HepG2 (cell line): Measurements from ENCODE around the gene SCN8A. TPM values are rescaled to one million over a fixed set of nuclear protein-coding genes. Genes with fewer than 3 reads are reported as not detected.

ENCODE experiments used
- ATAC-seq: fragments of 200-7000 bp; cut with Tn5 transposase; 3 replicates; pipeline ENCODE4 v1.9.1; 2020; ENCODE audit warnings: mild to moderate bottlenecking, moderate library complexity
- BruUV-seq: library from RNA; stranded (reverse); fragments of 400-500 nt; replicated peaks from 2 replicates; lab custom pipeline; 2021; lab: Mats Ljungman, UMichigan
- CTCF ChIA-PET: fragments of 300-600 bp; formaldehyde crosslinking; extraction: SDS; loops from one replicate; lab custom pipeline; 2021; ENCODE audit warnings: low total read pairs, inconsistent platforms, low intra/inter-chr PET ratio; lab: Yijun Ruan, JAX
- POLR2A ChIA-PET: fragments of 350-600 bp; sonication (Branson Sonifier 250); formaldehyde crosslinking; loops from one replicate; lab custom pipeline; 2020; ENCODE audit warnings: antibody characterized with exemption, inconsistent platforms; lab: Yijun Ruan, JAX
- DNase-seq: peaks from one replicate; pipeline ENCODE4 v3.0.0-alpha.2; 2015; ENCODE audit warnings: low spot score
- FAIRE-seq: peaks from 3 replicates; lab custom pipeline; 2011; peaks lifted over from hg19 to GRCh38; lab: Jason Lieb, UNC
- H2AFZ ChIP-seq: one replicate; pipeline ENCODE4 v1.6.1; 2011; ENCODE audit warnings: low read length, inconsistent platforms
- H3K27ac ChIP-seq: fragments of 300-600 bp; 3 replicates; pipeline ENCODE4 v1.8.0; 2011; ENCODE audit warnings: mixed run types, mild to moderate bottlenecking, mixed read lengths, low read length, inconsistent platforms; ENCODE audit not compliant: insufficient read depth; ENCODE audit errors: extremely low read length
- H3K27me3 ChIP-seq, 2 experiments: fragments of 200-600 bp in 1 of 2; 2 replicates in 1 of 2; 3 replicates in 1 of 2; pipeline versions ENCODE4 v1.6.0 to v1.8.0; 2011; ENCODE audit warnings: low read length in 2 of 2, mild to moderate bottlenecking in 2 of 2, moderate library complexity in 2 of 2, inconsistent platforms in 1 of 2; ENCODE audit not compliant: insufficient read depth in 2 of 2, control insufficient read depth in 1 of 2
- H3K36me3 ChIP-seq, 2 experiments: fragments of 200-600 bp in 1 of 2; replicated peaks in 1 of 2; 2 replicates in 1 of 2; 3 replicates in 1 of 2; pipeline versions ENCODE4 v1.5.1 to v1.8.0; 2011; ENCODE audit warnings: low read length in 2 of 2, inconsistent platforms in 1 of 2; ENCODE audit not compliant: insufficient read depth in 2 of 2, control insufficient read depth in 1 of 2
- H3K4me1 ChIP-seq: 2 replicates; pipeline ENCODE4 v1.5.1; 2012; ENCODE audit warnings: low read length, inconsistent platforms; ENCODE audit not compliant: insufficient read depth
- H3K4me2 ChIP-seq: 2 replicates; pipeline ENCODE4 v1.6.0; 2011; ENCODE audit warnings: low read depth, low read length, inconsistent platforms
- H3K4me3 ChIP-seq, 3 experiments: fragments of 200-600 bp in 1 of 3; sonication (generic), shearing (Covaris generic) in 1 of 3; replicated peaks in 1 of 3; 2 replicates each; pipeline ENCODE4 v1.5.1; 2011 to 2016; ENCODE audit warnings: low read length in 3 of 3, inconsistent platforms in 2 of 3, low read depth in 2 of 3, mild to moderate bottlenecking in 2 of 3, control low read depth in 1 of 3, mixed read lengths in 1 of 3; ENCODE audit not compliant: insufficient read depth in 1 of 3
- H3K79me2 ChIP-seq: one replicate; pipeline ENCODE4 v1.6.1; 2011; ENCODE audit warnings: low read length, inconsistent platforms; ENCODE audit not compliant: insufficient read depth
- H3K9ac ChIP-seq: 2 replicates; pipeline ENCODE4 v1.6.0; 2011; ENCODE audit warnings: mild to moderate bottlenecking, low read depth, low read length, inconsistent platforms; ENCODE audit not compliant: insufficient read depth
- H3K9me3 ChIP-seq: 2 replicates; pipeline ENCODE4 v1.5.1; 2012; ENCODE audit warnings: mild to moderate bottlenecking, low read length
- H4K20me1 ChIP-seq: 2 replicates; pipeline ENCODE4 v1.6.0; 2011; ENCODE audit warnings: inconsistent platforms, mild to moderate bottlenecking, low read length, moderate library complexity; ENCODE audit not compliant: insufficient read depth
- RBM39 ChIP-seq: fragments of 200-400 bp; formaldehyde crosslinking; IDR thresholded peaks from one replicate; pipeline ENCODE4 v1.6.1; 2018; ENCODE audit warnings: antibody characterized with exemption, mild to moderate bottlenecking, low read depth, low read length; ENCODE audit not compliant: poor library complexity, severe bottlenecking
- ZNF530 ChIP-seq: sonication (generic); formaldehyde crosslinking; IDR thresholded peaks from 2 replicates; pipeline ENCODE4 v1.5.0; 2020; ENCODE audit warnings: low read depth, mild to moderate bottlenecking, missing genetic modification reagents
- WGBS: methylation state at CpG from one replicate; pipeline ENCODE4 v1.1.6; 2017; ENCODE audit warnings: low lambda C conversion rate; 5-methylcytosine and 5-hydroxymethylcytosine counted together
- in situ Hi-C: cut with HindIII; loops from 2 replicates; pipeline ENCODE4 v1.10.0; 2017; ENCODE audit warnings: low pct_unique_long_range_greater_than_20kb; ENCODE audit not compliant: extremely low pct_ligation_motif_present
- intact Hi-C: fragments of 100-400 bp; cut with micrococcal nuclease; formaldehyde crosslinking; loops from one replicate; pipeline ENCODE4 v1.10.0; 2022; ENCODE audit not compliant: unreplicated experiment
- polyA plus RNA-seq, 8 experiments: library from polyadenylated mRNA; depleted of rRNA in 3 of 8; stranded (reverse) in 7 of 8; unstranded in 1 of 8; fragments of >200 nt; fragmentation: Illumina TruSeq in 4 of 8; extraction: Trizol in 4 of 8; gene quantifications; 2 replicates each; pipeline versions ENCODE4 v1.2.1 to v1.2.3, GENCODE V29; 2011 to 2016; ENCODE audit warnings: low read depth in 4 of 8, missing spikeins in 1 of 8, mixed read lengths in 1 of 8; ENCODE audit not compliant: insufficient read depth in 1 of 8
- total RNA-seq, 5 experiments: library from RNA; depleted of rRNA; stranded (reverse); fragments of >200 nt; fragmentation: Illumina TruSeq; extraction: Trizol; gene quantifications; 2 replicates each; pipeline ENCODE4 v1.2.3, GENCODE V29; 2016; ENCODE audit warnings: low read depth in 1 of 5
- TF ChIP-seq, protein P1 (sequence below): sonication (generic); formaldehyde crosslinking; IDR thresholded peaks from 2 replicates; pipeline ENCODE4 v1.4.0; 2020; ENCODE audit warnings: mild to moderate bottlenecking, missing genetic modification reagents
- TF ChIP-seq, protein P2 (sequence below): sonication (generic); formaldehyde crosslinking; IDR thresholded peaks from 2 replicates; pipeline ENCODE4 v1.4.0; 2020; ENCODE audit warnings: missing genetic modification reagents, borderline replicate concordance
- TF ChIP-seq, protein P3 (sequence below): sonication (generic); formaldehyde crosslinking; IDR thresholded peaks from 2 replicates; pipeline ENCODE4 v1.5.0; 2020; ENCODE audit warnings: missing genetic modification reagents

The SCN8A gene
- total and polyA plus RNA-seq, 2 of the 13 experiments (the other 11 are each of a cell fraction or from before 2014, with no cell fraction given): 0.57 to 1.4 TPM

DNA sequence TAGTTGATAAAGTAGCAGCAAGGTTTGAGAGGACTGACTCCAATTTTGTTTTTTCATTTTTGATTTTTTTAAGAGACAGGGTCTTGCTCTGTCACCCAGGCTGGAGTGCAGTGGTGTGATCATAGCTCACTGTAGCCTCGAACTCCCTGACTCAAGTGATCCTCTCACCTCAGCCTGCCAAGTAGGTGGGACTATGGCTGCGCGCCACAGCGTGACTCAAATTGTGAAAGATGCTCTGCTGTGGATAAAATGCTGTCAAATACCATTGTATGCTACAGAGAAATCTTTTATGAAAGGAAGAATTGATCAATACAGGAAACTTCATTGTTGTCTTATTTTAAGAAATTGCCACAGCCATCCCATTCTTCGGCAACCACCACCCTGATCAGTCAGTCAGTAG is 48.3 kb downstream of the SCN8A start:
- no peak overlapping the region for H3K4me2 ChIP-seq
- ChIA-PET POLR2A (no interaction called here), CTCF (no interaction called here)
- whole genome bisulfite sequencing: 79% methylated on average over 5 of the region's 5 CpGs
- no peak overlapping the region for H3K4me3 ChIP-seq
- H3K27ac ChIP-seq: no peak overlapping the region
- DNase-seq (no peak), FAIRE-seq (no peak), ATAC-seq (no peak)
- TF ChIP-seq ZNF530 (CRISPR knock-in tag) (no peak), RBM39 (no peak)
- TF ChIP-seq, protein P1, sequence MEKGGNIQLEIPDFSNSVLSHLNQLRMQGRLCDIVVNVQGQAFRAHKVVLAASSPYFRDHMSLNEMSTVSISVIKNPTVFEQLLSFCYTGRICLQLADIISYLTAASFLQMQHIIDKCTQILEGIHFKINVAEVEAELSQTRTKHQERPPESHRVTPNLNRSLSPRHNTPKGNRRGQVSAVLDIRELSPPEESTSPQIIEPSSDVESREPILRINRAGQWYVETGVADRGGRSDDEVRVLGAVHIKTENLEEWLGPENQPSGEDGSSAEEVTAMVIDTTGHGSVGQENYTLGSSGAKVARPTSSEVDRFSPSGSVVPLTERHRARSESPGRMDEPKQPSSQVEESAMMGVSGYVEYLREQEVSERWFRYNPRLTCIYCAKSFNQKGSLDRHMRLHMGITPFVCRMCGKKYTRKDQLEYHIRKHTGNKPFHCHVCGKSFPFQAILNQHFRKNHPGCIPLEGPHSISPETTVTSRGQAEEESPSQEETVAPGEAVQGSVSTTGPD (CRISPR knock-in tag): no peak
- TF ChIP-seq, protein P2, sequence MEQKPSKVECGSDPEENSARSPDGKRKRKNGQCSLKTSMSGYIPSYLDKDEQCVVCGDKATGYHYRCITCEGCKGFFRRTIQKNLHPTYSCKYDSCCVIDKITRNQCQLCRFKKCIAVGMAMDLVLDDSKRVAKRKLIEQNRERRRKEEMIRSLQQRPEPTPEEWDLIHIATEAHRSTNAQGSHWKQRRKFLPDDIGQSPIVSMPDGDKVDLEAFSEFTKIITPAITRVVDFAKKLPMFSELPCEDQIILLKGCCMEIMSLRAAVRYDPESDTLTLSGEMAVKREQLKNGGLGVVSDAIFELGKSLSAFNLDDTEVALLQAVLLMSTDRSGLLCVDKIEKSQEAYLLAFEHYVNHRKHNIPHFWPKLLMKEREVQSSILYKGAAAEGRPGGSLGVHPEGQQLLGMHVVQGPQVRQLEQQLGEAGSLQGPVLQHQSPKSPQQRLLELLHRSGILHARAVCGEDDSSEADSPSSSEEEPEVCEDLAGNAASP: no peak
- TF ChIP-seq, protein P3, sequence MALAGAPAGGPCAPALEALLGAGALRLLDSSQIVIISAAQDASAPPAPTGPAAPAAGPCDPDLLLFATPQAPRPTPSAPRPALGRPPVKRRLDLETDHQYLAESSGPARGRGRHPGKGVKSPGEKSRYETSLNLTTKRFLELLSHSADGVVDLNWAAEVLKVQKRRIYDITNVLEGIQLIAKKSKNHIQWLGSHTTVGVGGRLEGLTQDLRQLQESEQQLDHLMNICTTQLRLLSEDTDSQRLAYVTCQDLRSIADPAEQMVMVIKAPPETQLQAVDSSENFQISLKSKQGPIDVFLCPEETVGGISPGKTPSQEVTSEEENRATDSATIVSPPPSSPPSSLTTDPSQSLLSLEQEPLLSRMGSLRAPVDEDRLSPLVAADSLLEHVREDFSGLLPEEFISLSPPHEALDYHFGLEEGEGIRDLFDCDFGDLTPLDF: no peak
- H3K4me1 ChIP-seq: no peaks in the 10 kb centered on the region
- no TSS peak for BruUV-seq
- H3K27me3 ChIP-seq: no peaks in the 10 kb centered on the region
- H3K9me3 ChIP-seq: no peaks in the 10 kb centered on the region
- no peak overlapping the region for H3K9ac ChIP-seq
- in situ Hi-C loops: no loop called here
- H2AFZ ChIP-seq: no peak overlapping the region
- no peaks in the 10 kb centered on the region for H3K36me3 ChIP-seq
- intact Hi-C loops: no loop called here
- H3K79me2 ChIP-seq: no peaks in the 10 kb centered on the region
- no peaks in the 10 kb centered on the region for H4K20me1 ChIP-seq
